GM18520 (cell line): Measurements from ENCODE around the gene ARHGAP1.
"Not testable (repeated sequence)": the region's sequence is repeated elsewhere in the genome, so short reads cannot be mapped to it uniquely, and the experiment has no call there.

Source experiments
- ATAC-seq: cut with Tn5 transposase; IDR thresholded peaks from one replicate; pipeline ENCODE4 v1.9.1; 2021; ENCODE audit not compliant: unreplicated experiment

The ARHGAP1 gene

DNA sequence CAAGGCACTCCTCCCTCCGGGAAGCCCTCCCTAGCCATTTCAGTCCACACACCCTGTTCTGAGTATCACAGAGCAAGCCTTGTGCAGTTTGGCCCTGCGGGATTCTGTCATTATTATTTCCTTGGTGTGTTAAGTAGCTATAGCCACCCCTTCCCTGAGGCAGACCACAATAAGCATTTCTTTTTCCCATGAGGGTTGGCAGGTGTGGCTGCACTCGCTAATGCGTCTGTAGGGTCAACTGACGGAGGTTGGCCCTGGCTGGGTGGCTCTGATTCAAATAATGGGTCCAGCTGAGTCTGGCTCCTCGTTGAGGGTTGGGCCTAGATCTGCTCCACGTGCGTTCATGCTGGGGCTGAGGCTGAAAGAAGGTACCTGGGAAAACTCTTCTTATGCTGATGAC lies 23.7 kb upstream of the ARHGAP1 start:
- ATAC-seq = no peak

GRCh38 chr11:46723359-46723680 lies 22.9 kb upstream of the ARHGAP1 start:
- no peak for ATAC-seq

GRCh38 chr11:46722566-46723358 lies 22.3 kb upstream of the ARHGAP1 start:
- ATAC-seq = no peak

- no peak for ATAC-seq
Measured at GRCh38 chr11:46721286-46721685, 20.9 kb upstream of the ARHGAP1 start.

GRCh38 chr11:46719543-46720218 lies 19.3 kb upstream of the ARHGAP1 start:
- no peak for ATAC-seq

- ATAC-seq = no peak
Measured at GRCh38 chr11:46719048-46719542, 18.7 kb upstream of the ARHGAP1 start, which contains the start of gene F2. F2 (plus strand) TSS chr11:46719213; CDS start chr11:46719236, 23 bp downstream.

GRCh38 chr11:46718155-46719019 lies 18.0 kb upstream of the ARHGAP1 start:
- no peak for ATAC-seq

GRCh38 chr11:46717825-46718154 lies 17.4 kb upstream of the ARHGAP1 start:
- not testable (repeated sequence) for ATAC-seq

GRCh38 chr11:46712874-46713576 lies 12.6 kb upstream of the ARHGAP1 start:
- no peak for ATAC-seq

DNA sequence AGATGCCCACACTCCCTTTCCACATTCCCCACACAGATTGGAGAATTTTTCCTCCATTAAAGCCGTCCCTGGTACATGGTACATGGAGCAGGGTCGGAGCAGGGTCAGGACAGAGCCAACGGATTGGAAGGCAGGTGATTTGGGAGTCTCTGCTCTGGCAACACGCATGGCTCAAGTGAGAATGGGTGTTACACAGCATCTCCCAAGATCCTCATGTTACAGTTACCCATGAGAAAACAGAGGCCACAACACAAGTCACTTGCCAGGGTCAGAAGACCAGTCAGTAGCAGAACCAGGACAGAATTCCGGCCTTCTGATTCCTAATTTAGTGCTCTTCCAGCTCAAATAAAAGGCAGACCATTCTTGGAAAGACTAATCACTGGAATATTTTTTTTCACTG lies 10.9 kb upstream of the ARHGAP1 start:
- ATAC-seq = no peak

GRCh38 chr11:46710821-46711269 lies 10.4 kb upstream of the ARHGAP1 start:
- ATAC-seq = no peak

DNA sequence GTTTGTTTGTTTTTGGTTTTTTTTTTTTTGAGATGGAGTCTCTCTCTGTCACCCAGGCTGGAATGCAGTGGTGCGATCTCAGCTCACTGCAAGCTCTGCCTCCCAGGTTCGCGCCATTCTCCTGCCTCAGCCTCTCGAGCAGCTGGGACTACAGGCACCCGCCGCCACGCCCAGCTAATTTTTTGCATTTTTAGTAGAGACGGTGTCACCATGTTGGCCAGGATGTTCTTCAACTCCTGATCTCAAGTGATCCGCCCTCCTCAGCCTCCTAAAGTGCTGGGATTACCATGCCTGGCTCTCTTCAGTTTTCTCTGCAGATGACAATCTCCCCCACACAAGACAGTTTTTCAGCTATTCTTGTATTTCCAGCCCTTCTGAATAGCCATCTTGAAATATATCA lies 8.9 kb upstream of the ARHGAP1 start:
- not testable (repeated sequence) for ATAC-seq

GRCh38 chr11:46706886-46707285 lies 6.5 kb upstream of the ARHGAP1 start:
- no peak for ATAC-seq

GRCh38 chr11:46705070-46705688 lies 4.8 kb upstream of the ARHGAP1 start:
- ATAC-seq = no peak

- ATAC-seq = no peak
Measured at GRCh38 chr11:46701078-46701654, 747 bp upstream of the ARHGAP1 start.

DNA sequence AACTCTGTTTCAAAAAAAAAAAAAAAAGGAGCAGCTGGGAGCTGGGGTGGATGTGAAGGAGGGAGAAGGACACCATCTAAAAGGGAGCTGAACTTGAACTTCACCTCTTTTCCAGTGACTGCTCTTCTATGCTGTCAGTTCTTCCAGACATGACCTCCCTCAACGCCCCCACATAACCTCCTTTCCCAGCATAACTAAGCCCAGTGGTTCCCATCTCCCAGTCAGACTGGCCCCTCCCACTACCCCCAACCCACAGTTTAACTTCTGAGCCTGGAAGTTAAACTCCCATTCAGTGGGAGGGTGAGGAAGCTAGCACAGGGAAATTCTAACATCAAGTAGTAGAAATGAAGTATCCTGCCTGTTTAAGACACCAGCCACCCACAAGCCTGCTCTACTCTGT lies 1.8 kb downstream of the ARHGAP1 start:
- ATAC-seq = no peak

DNA sequence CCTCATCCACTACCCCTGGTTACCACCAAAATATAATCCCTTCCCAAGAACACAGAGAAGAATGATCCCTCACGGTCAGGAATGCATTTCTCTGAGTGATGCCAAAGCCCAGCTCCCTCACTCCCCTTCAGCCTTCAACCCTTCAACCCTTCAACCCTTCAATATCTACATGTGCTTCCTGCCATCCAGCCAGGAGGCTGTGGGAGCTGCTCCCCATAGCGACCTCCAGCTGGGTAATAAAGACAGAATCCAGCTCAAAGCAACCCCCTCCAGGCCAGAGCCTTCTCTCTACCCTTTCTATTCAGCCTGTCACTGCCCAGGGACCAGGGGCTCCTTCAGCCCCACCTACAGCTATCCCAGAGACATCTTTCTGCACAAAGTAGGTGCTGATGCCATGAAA lies 2.7 kb downstream of the ARHGAP1 start:
- ATAC-seq = no peak

DNA sequence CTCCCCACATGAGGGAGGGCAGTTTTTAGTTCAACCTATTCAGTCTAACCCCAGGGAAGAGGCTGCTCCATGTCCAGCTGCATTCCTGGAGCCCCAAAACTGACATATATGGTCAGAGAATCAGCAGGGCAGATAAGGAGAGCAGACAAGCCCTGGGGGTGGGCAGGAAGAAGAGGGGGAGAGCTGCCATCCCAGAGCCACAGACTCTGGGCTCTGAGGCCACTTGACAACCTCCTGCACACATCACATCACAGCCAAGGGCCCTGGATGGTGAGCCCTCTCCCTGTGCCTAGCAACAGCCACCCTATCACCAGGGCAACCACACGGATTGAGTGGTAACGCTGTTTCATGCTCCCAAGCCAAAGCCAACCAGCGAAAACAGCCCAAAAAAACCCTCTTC lies 3.1 kb downstream of the ARHGAP1 start:
- ATAC-seq = no peak

GRCh38 chr11:46696212-46696558 lies 4.2 kb downstream of the ARHGAP1 start:
- ATAC-seq = no peak
